Activated CD4-positive, alpha-beta T cell treated with anti-CD3 and anti-CD28 coated beads for 48 hours (primary cell): ENCODE results near the gene KCNG4.

Experiments
- DNase-seq: peaks from one replicate; pipeline ENCODE4 v3.0.0-alpha.2; 2020

Gene KCNG4

GRCh38 chr16:84239909-84240308 is at the start of gene KCNG4:
KCNG4 (minus strand) TSS chr16:84240012; CDS start chr16:84237485, 2,527 bp downstream.
- no peak for DNase-seq

GRCh38 chr16:84288902-84289301 is 49.1 kb upstream of the KCNG4 start:
- DNase-seq, result no peak

- no peak for DNase-seq
Observed at GRCh38 chr16:84286578-84287240, 46.9 kb upstream of the KCNG4 start.

GRCh38 chr16:84284154-84284722 is 44.4 kb upstream of the KCNG4 start:
- no peak for DNase-seq

GRCh38 chr16:84283314-84284153 is 43.7 kb upstream of the KCNG4 start:
- DNase-seq, result no peak

- no peak for DNase-seq
Observed at GRCh38 chr16:84282533-84282932, 42.7 kb upstream of the KCNG4 start.

- no peak for DNase-seq
Observed at GRCh38 chr16:84281074-84281473, 41.3 kb upstream of the KCNG4 start.

GRCh38 chr16:84279881-84280280 is 40.1 kb upstream of the KCNG4 start:
- no peak for DNase-seq

GRCh38 chr16:84278968-84279367 is 39.2 kb upstream of the KCNG4 start:
- DNase-seq, result no peak

- DNase-seq, result no peak
Observed at GRCh38 chr16:84278333-84278732, 38.5 kb upstream of the KCNG4 start.

- DNase-seq, result peak; percentile 83
Observed at GRCh38 chr16:84277244-84277823, 37.5 kb upstream of the KCNG4 start.

GRCh38 chr16:84275585-84276151 is 35.9 kb upstream of the KCNG4 start:
- no peak for DNase-seq

GRCh38 chr16:84274515-84274914 is 34.7 kb upstream of the KCNG4 start:
- no peak for DNase-seq

GRCh38 chr16:84272740-84273320 is 33.0 kb upstream of the KCNG4 start:
- no peak for DNase-seq

- DNase-seq, result no peak
Observed at GRCh38 chr16:84271866-84272265, 32.1 kb upstream of the KCNG4 start.

- DNase-seq, result no peak
Observed at GRCh38 chr16:84271037-84271436, 31.2 kb upstream of the KCNG4 start.

- no peak for DNase-seq
Observed at GRCh38 chr16:84270531-84270930, 30.7 kb upstream of the KCNG4 start.

- no peak for DNase-seq
Observed at GRCh38 chr16:84270071-84270470, 30.3 kb upstream of the KCNG4 start.

- DNase-seq, result no peak
Observed at GRCh38 chr16:84268291-84269040, 28.7 kb upstream of the KCNG4 start.

- DNase-seq, result no peak
Observed at GRCh38 chr16:84267380-84267779, 27.6 kb upstream of the KCNG4 start.

- peak; percentile 54 for DNase-seq
Observed at GRCh38 chr16:84266451-84266850, 26.6 kb upstream of the KCNG4 start.

GRCh38 chr16:84262939-84263338 is 23.1 kb upstream of the KCNG4 start:
- DNase-seq, result no peak
